SK-N-SH (cell line): ENCODE results near the gene FAM209A. TPM values are rescaled to one million over a fixed set of nuclear protein-coding genes. Genes with fewer than 3 reads are reported as not detected.
"Not testable (repeated sequence)": the region's sequence is repeated elsewhere in the genome, so short reads cannot be mapped to it uniquely, and the experiment has no call there.

ENCODE experiments used
- CTCF ChIA-PET: fragments of 300-600, 350-600 bp; formaldehyde crosslinking; extraction: SDS; loops from one replicate; lab custom pipeline; 2021; lab: Yijun Ruan, JAX
- POLR2A ChIA-PET: fragments of 350-600 bp; sonication (Branson Sonifier 250); formaldehyde crosslinking; extraction: SDS; loops from one replicate; lab custom pipeline; 2020; ENCODE audit warnings: antibody characterized with exemption, inconsistent platforms; lab: Yijun Ruan, JAX
- DNase-seq: peaks from one replicate; pipeline ENCODE4 v3.0.0; 2012
- H2AFZ ChIP-seq: fragments of 200-600 bp; sonication (generic); 2 replicates; pipeline ENCODE4 v1.8.1; 2016; ENCODE audit warnings: antibody characterized with exemption, mild to moderate bottlenecking, low read depth
- H3F3A ChIP-seq: fragments of 200-600 bp; sonication (generic); replicated peaks from 2 replicates; pipeline ENCODE3; 2016; ENCODE audit warnings: antibody characterized with exemption, mild to moderate bottlenecking; ENCODE audit not compliant: insufficient read depth
- H3K27ac ChIP-seq, 2 experiments: fragments of 200-500 bp in 1 of 2; fragments of 200-600 bp in 1 of 2; sonication (Bioruptor generic) in 1 of 2; sonication (generic), shearing (Covaris generic) in 1 of 2; 2 replicates each; pipeline versions ENCODE4 v1.5.1 to v1.6.1; 2014 to 2016; ENCODE audit warnings: low read depth in 2 of 2, inconsistent platforms in 1 of 2, low read length in 1 of 2, mild to moderate bottlenecking in 1 of 2, mixed read lengths in 1 of 2
- H3K27me3 ChIP-seq: fragments of 200-600 bp; sonication (generic), shearing (Covaris generic); 2 replicates; pipeline ENCODE4 v1.6.1; 2016; ENCODE audit warnings: mixed run types; ENCODE audit not compliant: insufficient read depth
- H3K36me3 ChIP-seq, 2 experiments: fragments of 200-500 bp in 1 of 2; fragments of 200-600 bp in 1 of 2; sonication (Bioruptor generic) in 1 of 2; sonication (generic) in 1 of 2; replicated peaks in 1 of 2; 2 replicates each; pipeline versions ENCODE3 to v1.5.1; 2014 to 2016; ENCODE audit warnings: low read length in 1 of 2, mild to moderate bottlenecking in 1 of 2; ENCODE audit not compliant: insufficient read depth in 2 of 2, control insufficient read depth in 1 of 2
- H3K4me1 ChIP-seq, 2 experiments: fragments of 200-500 bp in 1 of 2; fragments of 200-600 bp in 1 of 2; sonication (Bioruptor generic) in 1 of 2; sonication (generic), shearing (Covaris generic) in 1 of 2; 2 replicates each; pipeline versions ENCODE4 v1.5.1 to v1.6.1; 2014 to 2016; ENCODE audit warnings: low read depth in 1 of 2, low read length in 1 of 2, mixed run types in 1 of 2; ENCODE audit not compliant: insufficient read depth in 2 of 2, control insufficient read depth in 1 of 2
- H3K4me2 ChIP-seq: fragments of 200-600 bp; sonication (generic), shearing (Covaris generic); 2 replicates; pipeline ENCODE4 v1.6.1; 2017; ENCODE audit warnings: mixed run types
- H3K4me3 ChIP-seq, 2 experiments: fragments of 200-500 bp in 1 of 2; fragments of 200-600 bp in 1 of 2; sonication (Bioruptor generic) in 1 of 2; sonication (generic), shearing (Covaris generic) in 1 of 2; 2 replicates each; pipeline versions ENCODE4 v1.5.1 to v1.8.1; 2014 to 2016; ENCODE audit warnings: low read depth in 2 of 2, inconsistent platforms in 1 of 2, low read length in 1 of 2, mild to moderate bottlenecking in 1 of 2, mixed read lengths in 1 of 2, moderate library complexity in 1 of 2
- H3K79me2 ChIP-seq: fragments of 200-600 bp; sonication (generic); 2 replicates; pipeline ENCODE4 v1.8.1; 2017; ENCODE audit warnings: mild to moderate bottlenecking; ENCODE audit not compliant: insufficient read depth
- H3K9ac ChIP-seq: fragments of 200-600 bp; sonication (generic); 2 replicates; pipeline ENCODE4 v1.6.1; 2017; ENCODE audit warnings: mixed run types
- H3K9me2 ChIP-seq: fragments of 200-600 bp; sonication (generic); 2 replicates; pipeline ENCODE4 v1.6.1; 2017; ENCODE audit warnings: mixed run types
- H3K9me3 ChIP-seq: fragments of 200-600 bp; sonication (generic); 2 replicates; pipeline ENCODE4 v1.6.1; 2017; ENCODE audit warnings: mixed run types, mild to moderate bottlenecking, moderate library complexity
- H4K20me1 ChIP-seq: fragments of 200-600 bp; sonication (generic); 2 replicates; pipeline ENCODE4 v1.6.1; 2017; ENCODE audit warnings: mild to moderate bottlenecking, mixed run types; ENCODE audit not compliant: insufficient read depth
- CHD2 ChIP-seq: fragments of 150-350 bp; IDR thresholded peaks from 2 replicates; pipeline ENCODE4 v1.6.1; 2018; ENCODE audit warnings: low read length; ENCODE audit not compliant: partially characterized antibody
- EZH2phosphoT487 ChIP-seq: fragments of 200-600 bp; sonication (generic); IDR thresholded peaks from 2 replicates; pipeline ENCODE4 v1.6.1; 2017; ENCODE audit warnings: low read depth, mixed run types, mild to moderate bottlenecking, antibody characterized with exemption, moderate library complexity, borderline replicate concordance
- FOSL2 ChIP-seq: IDR thresholded peaks from 2 replicates; pipeline ENCODE4 v1.4.0; 2012; ENCODE audit warnings: low read depth, mild to moderate bottlenecking, moderate library complexity, borderline replicate concordance
- FOXJ3 ChIP-seq: sonication (generic); formaldehyde crosslinking; IDR thresholded peaks from 2 replicates; pipeline ENCODE4 v1.5.1; 2020; ENCODE audit warnings: mild to moderate bottlenecking, missing genetic modification reagents
- GABPA ChIP-seq: IDR thresholded peaks from 2 replicates; pipeline ENCODE4 v1.4.0; 2012; ENCODE audit warnings: low read depth, mild to moderate bottlenecking
- GATA2 ChIP-seq: sonication (generic); formaldehyde crosslinking; IDR thresholded peaks from 2 replicates; pipeline ENCODE4 v1.5.0; 2020; ENCODE audit warnings: mild to moderate bottlenecking, missing genetic modification reagents
- MXI1 ChIP-seq: IDR thresholded peaks from 2 replicates; pipeline ENCODE4 v1.6.1; 2012; ENCODE audit warnings: mild to moderate bottlenecking, low read depth, low read length, improper control_type of control experiment
- NRF1 ChIP-seq: IDR thresholded peaks from 2 replicates; pipeline ENCODE4 v1.6.1; 2012; ENCODE audit warnings: low read depth, mild to moderate bottlenecking, low read length
- PBX3 ChIP-seq: IDR thresholded peaks from 2 replicates; pipeline ENCODE4; 2012
- POLR2AphosphoS5 ChIP-seq: IDR thresholded peaks from 2 replicates; pipeline ENCODE4 v1.6.1; 2012; ENCODE audit warnings: low read depth, low read length
- RAD21 ChIP-seq: IDR thresholded peaks from 2 replicates; pipeline ENCODE4 v1.6.1; 2012; ENCODE audit warnings: mild to moderate bottlenecking, low read length
- RFX5 ChIP-seq: IDR thresholded peaks from 2 replicates; pipeline ENCODE4 v1.6.1; 2012; ENCODE audit warnings: mild to moderate bottlenecking, improper control_type of control experiment, low read length
- SIN3A ChIP-seq: IDR thresholded peaks from 2 replicates; pipeline ENCODE4 v1.6.1; 2012; ENCODE audit warnings: low read depth, mild to moderate bottlenecking, low read length, moderate library complexity, borderline replicate concordance
- SMC3 ChIP-seq: IDR thresholded peaks from 2 replicates; pipeline ENCODE4 v1.6.1; 2012; ENCODE audit warnings: low read depth, low read length, improper control_type of control experiment
- TCF12 ChIP-seq: IDR thresholded peaks from 2 replicates; pipeline ENCODE4 v1.4.0; 2012
- USF1 ChIP-seq: IDR thresholded peaks from 2 replicates; pipeline ENCODE4 v1.4.0; 2012; ENCODE audit warnings: low read depth, borderline replicate concordance
- USF2 ChIP-seq: fragments of 150-350 bp; IDR thresholded peaks from 2 replicates; pipeline ENCODE4 v1.6.1; 2017; ENCODE audit warnings: antibody characterized with exemption, low read length, low read depth, borderline replicate concordance
- YY1 ChIP-seq: IDR thresholded peaks from 2 replicates; pipeline ENCODE4 v1.4.0; 2012; ENCODE audit warnings: low read depth, mild to moderate bottlenecking
- WGBS: methylation state at CpG from one replicate; pipeline ENCODE4 v1.1.6; 2017; ENCODE audit warnings: low lambda C conversion rate; 5-methylcytosine and 5-hydroxymethylcytosine counted together
- polyA plus RNA-seq, 3 experiments: library from polyadenylated mRNA; depleted of rRNA; stranded (reverse); fragments of >200 nt; gene quantifications; 2 replicates each; pipeline ENCODE4 v1.2.3, GENCODE V29; 2012
- TF ChIP-seq, protein P1 (sequence below): IDR thresholded peaks from 2 replicates; pipeline ENCODE4 v1.4.0; 2012; ENCODE audit warnings: low read depth, borderline replicate concordance
- TF ChIP-seq, protein P2 (sequence below): IDR thresholded peaks from 2 replicates; pipeline ENCODE4 v1.4.0; 2012; ENCODE audit warnings: low read depth

FAM209A gene, protein sequence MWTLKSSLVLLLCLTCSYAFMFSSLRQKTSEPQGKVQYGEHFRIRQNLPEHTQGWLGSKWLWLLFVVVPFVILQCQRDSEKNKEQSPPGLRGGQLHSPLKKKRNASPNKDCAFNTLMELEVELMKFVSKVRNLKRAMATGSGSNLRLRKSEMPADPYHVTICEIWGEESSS
- polyA plus RNA-seq (2012; rRNA removed), result not detected in 2 replicates
- polyA plus RNA-seq (2012; cell fraction: cytosol; rRNA removed), result 0.03 TPM in 1 of 2 replicates, not detected in the other
- 0.39 and 0.74 TPM in 2 replicates for polyA plus RNA-seq (2012; cell fraction: nucleus; rRNA removed)

GRCh38 chr20:56524444-56524843, at the start of gene FAM209A:
Gene FAM209A (plus strand): TSS chr20:56524744. CDS start chr20:56524809, 65 bp downstream.
- H3F3A ChIP-seq, H3K4me1 ChIP-seq, H3K79me2 ChIP-seq, DNase-seq, H3K4me2 ChIP-seq, H3K27me3 ChIP-seq, H3K4me3 ChIP-seq, POLR2A ChIA-PET, H2AFZ ChIP-seq, H4K20me1 ChIP-seq, H3K9me2 ChIP-seq, H3K9ac ChIP-seq, H3K9me3 ChIP-seq, CTCF ChIA-PET, H3K27ac ChIP-seq: not testable (repeated sequence)
- H3K36me3 ChIP-seq, result peaks cover 6 to 14% of the 10 kb centered on the region in 2 experiments
- WGBS, result 35% methylated on average over 6 of the region's 7 CpGs

DNA sequence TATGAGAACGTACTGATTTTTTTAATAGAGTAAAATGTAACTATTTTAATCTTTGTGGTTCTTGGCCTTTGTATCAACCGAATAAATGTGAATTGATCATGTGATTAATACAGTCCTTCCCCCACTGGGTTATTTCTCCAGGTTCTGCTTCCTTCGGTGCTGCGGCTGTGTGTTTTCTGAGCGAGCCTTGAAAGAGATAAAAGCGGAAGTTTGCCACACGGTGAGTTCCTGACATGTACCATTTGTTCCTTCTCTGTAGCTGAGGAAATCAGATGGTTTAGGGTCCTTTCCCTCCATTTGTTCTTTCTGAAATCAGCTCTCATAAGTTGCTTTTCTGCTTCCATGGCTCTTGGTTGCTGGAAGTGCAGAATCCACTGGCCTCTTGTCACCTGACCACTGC, 40.6 kb upstream of the FAM209A start:
- Histone ChIP-seq H3K4me1 (no peaks in the 10 kb centered on the region), H3K79me2 (peaks cover 8% of the 10 kb centered on the region; the same call in 1 of the 2 replicates), H3K36me3 (peaks cover 39 to 67% of the 10 kb centered on the region in 2 experiments), H3K9me3 (no peaks in the 10 kb centered on the region), H3K4me2 (no peak overlapping the region), H3K9ac (no peak overlapping the region), H3K27ac (no peak overlapping the region), H3F3A (no peaks in the 10 kb centered on the region), H3K9me2 (no peaks in the 10 kb centered on the region), H4K20me1 (no peaks in the 10 kb centered on the region), H3K27me3 (no peaks in the 10 kb centered on the region), H2AFZ (no peak overlapping the region), H3K4me3 (no peak overlapping the region)
- CTCF ChIA-PET, result interaction anchor here (2.0 kb wide), 1 partner anchor 67 kb away, joined by 4 read pairs; no protein-coding TSS in a partner anchor
- TF ChIP-seq USF1 (no peak), NRF1 (no peak), TCF12 (no peak), GABPA (no peak), POLR2AphosphoS5 (no peak), GATA2 (CRISPR knock-in tag) (no peak), CHD2 (no peak), FOXJ3 (CRISPR knock-in tag) (no peak), EZH2phosphoT487 (no peak), MXI1 (no peak), PBX3 (no peak), YY1 (no peak), FOSL2 (no peak), RAD21 (no peak), RFX5 (no peak), USF2 (no peak), SMC3 (no peak), SIN3A (no peak)
- TF ChIP-seq, protein P1, sequence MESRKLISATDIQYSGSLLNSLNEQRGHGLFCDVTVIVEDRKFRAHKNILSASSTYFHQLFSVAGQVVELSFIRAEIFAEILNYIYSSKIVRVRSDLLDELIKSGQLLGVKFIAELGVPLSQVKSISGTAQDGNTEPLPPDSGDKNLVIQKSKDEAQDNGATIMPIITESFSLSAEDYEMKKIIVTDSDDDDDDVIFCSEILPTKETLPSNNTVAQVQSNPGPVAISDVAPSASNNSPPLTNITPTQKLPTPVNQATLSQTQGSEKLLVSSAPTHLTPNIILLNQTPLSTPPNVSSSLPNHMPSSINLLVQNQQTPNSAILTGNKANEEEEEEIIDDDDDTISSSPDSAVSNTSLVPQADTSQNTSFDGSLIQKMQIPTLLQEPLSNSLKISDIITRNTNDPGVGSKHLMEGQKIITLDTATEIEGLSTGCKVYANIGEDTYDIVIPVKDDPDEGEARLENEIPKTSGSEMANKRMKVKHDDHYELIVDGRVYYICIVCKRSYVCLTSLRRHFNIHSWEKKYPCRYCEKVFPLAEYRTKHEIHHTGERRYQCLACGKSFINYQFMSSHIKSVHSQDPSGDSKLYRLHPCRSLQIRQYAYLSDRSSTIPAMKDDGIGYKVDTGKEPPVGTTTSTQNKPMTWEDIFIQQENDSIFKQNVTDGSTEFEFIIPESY, result no peak
- TF ChIP-seq, protein P2, sequence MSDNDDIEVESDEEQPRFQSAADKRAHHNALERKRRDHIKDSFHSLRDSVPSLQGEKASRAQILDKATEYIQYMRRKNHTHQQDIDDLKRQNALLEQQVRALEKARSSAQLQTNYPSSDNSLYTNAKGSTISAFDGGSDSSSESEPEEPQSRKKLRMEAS, result no peak
- 93% methylated on average over 7 of the region's 7 CpGs for WGBS
- DNase-seq, result no peak
- POLR2A ChIA-PET, result no interaction called here
